Hepatic stellate cell (primary cell): ENCODE results near the gene ZNF107.
"Not testable (repeated sequence)": the region's sequence is repeated elsewhere in the genome, so short reads cannot be mapped to it uniquely, and the experiment has no call there.

ENCODE experiments used
- DNase-seq: peaks from one replicate; pipeline ENCODE4 v3.0.0; 2011; ENCODE audit warnings: low spot score

ZNF107 gene

DNA sequence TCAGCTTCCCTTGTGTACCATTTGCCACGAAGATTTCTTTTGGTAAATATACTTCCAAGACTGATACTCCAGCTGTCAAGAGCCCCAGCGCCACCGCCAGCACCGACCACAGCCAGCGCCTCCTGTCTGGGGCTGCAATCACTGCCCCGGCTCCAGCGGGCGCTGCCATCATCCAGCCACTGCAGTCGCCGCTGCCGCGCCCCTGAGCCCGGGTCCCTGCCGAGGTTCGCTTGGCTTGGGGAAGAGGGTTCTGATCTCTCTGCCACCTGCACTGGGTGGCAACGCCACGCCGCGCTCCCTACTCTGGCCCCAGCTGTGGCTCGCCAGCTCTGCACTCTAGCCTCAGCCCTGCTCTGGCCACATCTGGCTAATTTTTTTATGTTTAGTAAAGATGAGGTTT lies 70.6 kb downstream of the ZNF107 start:
- DNase-seq, result no peak

DNA sequence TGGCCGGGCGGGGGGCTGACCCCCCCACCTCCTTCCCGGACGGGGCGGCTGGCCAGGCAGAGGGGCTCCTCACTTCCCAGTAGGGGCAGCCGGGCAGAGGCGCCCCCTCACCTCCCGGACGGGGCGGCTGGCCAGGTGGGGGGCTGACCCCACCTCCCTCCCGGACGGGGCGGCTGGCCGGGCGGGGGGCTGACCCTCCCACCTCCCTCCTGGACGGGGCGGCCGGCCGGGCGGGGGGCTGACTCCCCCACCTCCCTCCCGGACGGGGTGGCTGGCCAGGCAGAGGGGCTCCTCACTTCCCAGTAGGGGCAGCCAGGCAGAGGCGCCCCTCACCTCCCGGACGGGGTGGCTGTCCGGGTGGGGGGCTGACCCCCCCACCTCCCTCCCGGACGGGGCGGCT lies 72.5 kb downstream of the ZNF107 start:
- not testable (repeated sequence) for DNase-seq

GRCh38 chr7:64738953-64739352 lies 73.0 kb downstream of the ZNF107 start:
- DNase-seq, result not testable (repeated sequence)

GRCh38 chr7:64744680-64745079 lies 78.7 kb downstream of the ZNF107 start:
- no peak for DNase-seq

DNA sequence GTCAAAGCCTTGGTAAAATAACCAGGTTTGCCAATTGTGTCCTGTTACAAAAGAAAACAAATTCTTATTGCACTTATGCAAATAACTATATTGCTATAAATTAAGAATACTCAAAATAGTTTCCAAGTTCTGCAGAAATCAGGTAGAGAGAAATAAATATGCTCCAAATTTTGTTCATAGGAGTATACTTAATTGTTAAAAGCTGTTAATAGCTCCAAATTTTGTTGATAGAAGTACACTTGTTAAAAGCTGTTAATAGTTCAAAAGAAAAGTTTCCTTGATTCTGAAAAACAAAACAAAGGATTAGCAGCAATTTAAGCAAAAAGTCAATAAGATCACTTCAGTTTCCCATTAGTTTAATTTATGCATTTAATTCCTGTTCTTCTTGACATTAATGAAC lies 81.9 kb downstream of the ZNF107 start:
- DNase-seq, result no peak

DNA sequence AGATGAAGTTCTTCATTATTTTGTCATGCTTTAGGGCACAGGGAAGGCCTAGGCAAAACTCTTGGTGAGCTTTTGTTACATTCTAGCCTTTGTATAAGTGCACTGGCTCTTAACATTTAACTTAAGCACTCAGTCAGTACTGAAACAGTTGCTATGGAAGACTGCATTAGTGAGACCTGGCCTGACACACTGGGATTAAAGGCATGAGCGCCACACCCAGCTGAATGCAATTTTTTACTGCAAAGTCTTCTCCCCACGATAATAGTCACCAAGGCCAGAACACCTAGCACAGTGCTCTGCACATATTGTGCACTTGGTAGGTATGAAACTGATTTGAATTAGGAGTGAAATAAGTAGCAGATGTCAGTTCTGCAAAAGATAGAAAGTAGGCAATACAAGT lies 87.1 kb downstream of the ZNF107 start:
- no peak for DNase-seq

GRCh38 chr7:64755865-64756264 lies 89.9 kb downstream of the ZNF107 start:
- no peak for DNase-seq

GRCh38 chr7:64758151-64758550 lies 92.2 kb downstream of the ZNF107 start:
- no peak for DNase-seq
